Inferior parietal cortex (tissue), 1 donor: ENCODE results near the gene ZNF578.
"Not testable (repeated sequence)": the region's sequence is repeated elsewhere in the genome, so short reads cannot be mapped to it uniquely, and the experiment has no call there.

Experiments
- DNase-seq: peaks from one replicate; pipeline ENCODE4 v3.0.0-alpha.2; 2016; ENCODE audit errors: extremely low spot score

The ZNF578 gene

GRCh38 chr19:52516191-52516590 lies 62.8 kb downstream of the ZNF578 start:
- no peak for DNase-seq

DNA sequence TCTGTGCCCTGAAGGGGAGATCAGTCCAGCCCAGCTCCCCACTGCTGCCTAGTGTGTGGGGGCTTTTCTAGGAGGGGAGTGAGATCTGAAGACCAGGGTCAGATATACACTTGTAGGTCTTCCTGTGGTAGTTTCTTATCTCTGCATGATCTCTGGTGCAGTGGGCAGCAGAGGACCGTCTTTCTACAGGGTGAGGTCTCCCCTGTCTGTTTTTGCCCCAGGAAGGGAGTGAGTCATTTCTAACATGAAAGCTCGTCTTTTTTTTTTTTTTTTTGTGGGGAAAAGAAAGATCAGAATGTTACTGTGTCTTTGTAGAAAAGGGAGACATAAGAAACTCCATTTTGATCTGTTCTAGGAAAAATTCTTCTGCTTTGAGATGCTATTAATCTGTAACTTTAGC lies 65.3 kb downstream of the ZNF578 start:
- DNase-seq = no peak

DNA sequence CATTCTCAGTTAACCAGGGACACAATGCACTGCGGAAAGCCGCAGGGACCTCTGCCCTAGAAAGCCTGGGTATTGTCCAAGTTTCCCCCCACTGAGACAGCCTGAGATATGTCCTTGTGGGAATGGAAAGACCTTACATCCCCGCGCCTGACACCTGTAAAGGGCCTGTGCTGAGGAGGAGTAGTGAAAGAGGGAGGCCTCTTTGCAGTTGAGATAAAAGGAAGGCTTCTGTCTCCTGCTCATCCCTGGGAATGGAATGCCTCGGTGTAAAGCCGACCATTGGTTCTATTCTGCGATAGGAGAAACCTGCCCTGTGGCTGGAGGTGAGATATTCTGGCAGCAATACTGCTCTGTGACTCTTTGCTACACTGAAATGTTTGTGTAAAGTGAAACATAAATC lies 65.8 kb downstream of the ZNF578 start:
- not testable (repeated sequence) for DNase-seq

DNA sequence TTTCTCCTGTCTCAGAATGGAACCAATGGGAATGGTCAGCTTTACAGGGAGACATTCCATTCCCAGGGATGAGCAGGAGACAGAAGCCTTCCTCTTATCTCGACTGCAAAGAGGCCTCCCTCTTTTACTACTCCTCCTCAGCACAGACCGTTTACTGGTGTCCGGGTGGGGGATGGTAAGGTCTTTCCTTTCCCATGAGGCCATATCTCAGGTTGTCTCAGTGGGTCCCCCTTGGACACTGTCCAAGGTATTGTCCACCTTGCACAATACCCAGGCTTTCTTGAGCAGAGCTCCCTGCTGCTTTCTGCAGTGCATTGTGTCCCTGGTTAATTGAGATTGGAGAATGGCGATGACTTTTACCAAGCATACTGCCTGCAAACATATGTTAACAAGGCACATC lies 66.7 kb downstream of the ZNF578 start:
- no peak for DNase-seq

GRCh38 chr19:52522551-52522950 lies 69.2 kb downstream of the ZNF578 start:
- DNase-seq = no peak

DNA sequence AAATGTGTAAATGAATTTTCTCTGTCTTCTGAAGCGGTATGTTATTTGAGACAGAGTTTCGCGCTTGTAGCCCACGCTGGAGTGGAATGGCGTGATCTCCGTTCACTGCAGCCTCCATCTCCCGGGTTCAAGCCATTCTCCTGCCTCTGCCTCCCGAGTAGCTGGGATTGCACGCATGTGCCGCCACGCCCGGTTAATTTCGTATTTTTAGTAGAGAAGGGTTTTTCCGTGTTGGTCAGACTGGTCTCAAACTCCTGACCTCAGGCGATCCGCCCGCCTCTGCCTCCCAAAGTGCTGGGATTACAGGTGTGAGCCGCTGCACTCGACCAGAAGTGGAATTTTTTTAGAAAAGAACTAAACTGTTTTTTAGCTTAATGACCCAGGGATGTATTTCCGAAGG lies 70.7 kb downstream of the ZNF578 start:
- no peak for DNase-seq

GRCh38 chr19:52527134-52527955 lies 74.0 kb downstream of the ZNF578 start, which contains the start of gene ZNF808:
Gene ZNF808, plus strand, starts transcription at chr19:52527668. Its CDS starts 15,617 bp downstream, at chr19:52543285.
- peak; percentile 83 for DNase-seq

GRCh38 chr19:52527956-52528351 lies 74.6 kb downstream of the ZNF578 start:
- DNase-seq = no peak

- DNase-seq = no peak
Measured at GRCh38 chr19:52532480-52532879, 79.1 kb downstream of the ZNF578 start.

DNA sequence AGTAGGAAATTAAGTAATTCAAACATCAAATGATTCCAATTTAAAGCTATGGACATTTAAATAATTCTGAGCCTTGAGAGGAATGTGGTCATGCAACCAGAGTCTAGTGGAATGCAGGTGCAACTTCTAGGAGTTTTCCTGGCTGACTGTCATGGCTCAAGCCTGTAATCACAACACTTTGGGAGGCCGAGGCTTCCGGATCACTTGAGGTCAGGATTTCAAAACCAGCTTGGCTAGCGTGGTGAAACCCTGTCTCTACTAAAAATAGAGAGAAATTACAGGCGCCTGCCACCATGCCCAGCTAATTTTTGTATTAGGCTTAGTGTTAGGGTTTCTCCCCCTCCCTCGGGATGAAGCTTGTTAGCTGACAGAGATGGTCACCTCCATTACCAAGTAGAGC lies 80.5 kb downstream of the ZNF578 start:
- no peak for DNase-seq

GRCh38 chr19:52535385-52535770 lies 82.0 kb downstream of the ZNF578 start:
- not testable (repeated sequence) for DNase-seq

DNA sequence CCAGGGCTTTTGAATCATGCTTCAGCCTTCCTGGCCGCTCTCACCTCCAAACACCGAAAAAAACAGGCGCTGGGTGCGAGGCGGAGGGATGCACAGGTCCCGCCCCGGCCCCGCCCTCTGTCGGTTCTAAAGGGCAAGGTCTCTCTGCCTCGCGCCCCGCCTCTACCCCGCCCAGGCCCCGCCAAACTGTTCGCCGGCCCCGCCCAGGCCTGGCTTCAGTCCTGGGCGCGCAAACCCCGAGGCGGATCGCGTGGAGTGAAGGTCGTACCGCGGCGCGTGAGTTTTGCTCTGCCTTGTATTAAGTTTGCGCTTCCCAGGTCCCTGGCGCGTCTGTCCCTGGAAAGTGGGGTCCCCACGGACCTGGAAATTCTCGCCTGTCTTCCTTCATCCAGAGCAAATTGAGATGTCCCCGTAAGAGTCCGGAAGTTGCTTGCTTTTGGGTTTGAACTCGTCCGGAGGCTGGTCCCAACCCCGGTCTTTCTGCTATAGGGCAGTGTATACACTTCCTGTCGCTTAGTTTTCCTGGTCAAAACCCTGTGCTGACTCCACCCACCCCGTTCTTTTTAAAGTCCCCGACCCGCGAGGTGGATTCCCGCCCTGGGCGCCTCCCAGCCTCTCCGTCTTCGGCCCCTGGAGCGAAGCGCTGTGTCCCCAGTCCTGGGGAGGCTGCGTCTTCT lies 82.6 kb downstream of the ZNF578 start:
- DNase-seq = peak; percentile 8

GRCh38 chr19:52536448-52536800 lies 83.1 kb downstream of the ZNF578 start:
- no peak for DNase-seq

GRCh38 chr19:52538815-52539214 lies 85.5 kb downstream of the ZNF578 start:
- not testable (repeated sequence) for DNase-seq

DNA sequence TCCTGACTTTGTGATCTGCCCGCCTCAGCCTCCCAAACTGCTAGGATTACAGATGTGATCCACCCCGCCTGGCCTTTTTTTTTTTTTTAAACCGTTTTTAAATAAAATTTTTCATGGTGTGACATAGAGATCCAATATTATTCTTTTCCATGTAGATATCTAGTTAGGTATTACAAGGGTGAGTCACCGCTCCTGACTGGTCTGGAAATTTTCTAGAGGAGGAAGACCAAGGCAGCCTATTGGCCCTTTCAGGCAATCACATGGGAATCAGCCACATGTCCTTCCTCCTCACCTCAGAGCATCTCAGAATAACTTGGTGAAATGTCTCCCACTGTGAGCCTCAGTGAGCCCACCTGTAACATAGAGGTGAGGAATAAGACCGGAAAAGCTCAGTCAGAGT lies 87.8 kb downstream of the ZNF578 start:
- not testable (repeated sequence) for DNase-seq

GRCh38 chr19:52541608-52542007 lies 88.3 kb downstream of the ZNF578 start:
- no peak for DNase-seq

GRCh38 chr19:52542541-52542940 lies 89.2 kb downstream of the ZNF578 start:
- DNase-seq = not testable (repeated sequence)

- no peak for DNase-seq
Measured at GRCh38 chr19:52542984-52543664, 89.8 kb downstream of the ZNF578 start.

DNA sequence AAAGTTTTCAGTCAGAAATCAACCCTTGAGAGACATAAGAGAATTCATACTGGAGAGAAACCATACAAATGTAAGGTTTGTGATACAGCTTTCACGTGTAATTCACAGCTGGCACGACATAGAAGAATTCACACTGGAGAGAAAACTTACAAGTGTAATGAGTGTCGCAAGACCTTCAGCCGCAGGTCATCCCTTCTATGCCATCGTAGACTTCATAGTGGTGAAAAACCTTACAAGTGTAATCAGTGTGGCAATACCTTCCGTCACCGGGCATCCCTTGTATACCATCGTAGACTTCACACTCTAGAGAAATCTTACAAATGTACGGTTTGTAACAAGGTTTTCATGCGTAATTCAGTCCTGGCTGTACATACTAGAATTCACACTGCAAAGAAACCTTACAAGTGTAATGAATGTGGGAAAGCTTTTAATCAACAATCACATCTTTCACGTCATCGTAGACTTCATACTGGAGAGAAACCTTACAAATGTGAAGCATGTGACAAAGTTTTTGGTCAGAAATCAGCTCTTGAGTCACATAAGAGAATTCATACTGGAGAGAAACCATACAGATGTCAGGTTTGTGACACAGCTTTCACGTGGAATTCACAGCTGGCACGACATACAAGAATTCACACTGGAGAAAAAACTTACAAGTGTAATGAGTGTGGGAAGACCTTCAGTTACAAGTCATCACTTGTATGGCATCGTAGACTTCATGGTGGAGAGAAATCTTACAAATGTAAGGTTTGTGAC lies 101.0 kb downstream of the ZNF578 start:
- DNase-seq = no peak

DNA sequence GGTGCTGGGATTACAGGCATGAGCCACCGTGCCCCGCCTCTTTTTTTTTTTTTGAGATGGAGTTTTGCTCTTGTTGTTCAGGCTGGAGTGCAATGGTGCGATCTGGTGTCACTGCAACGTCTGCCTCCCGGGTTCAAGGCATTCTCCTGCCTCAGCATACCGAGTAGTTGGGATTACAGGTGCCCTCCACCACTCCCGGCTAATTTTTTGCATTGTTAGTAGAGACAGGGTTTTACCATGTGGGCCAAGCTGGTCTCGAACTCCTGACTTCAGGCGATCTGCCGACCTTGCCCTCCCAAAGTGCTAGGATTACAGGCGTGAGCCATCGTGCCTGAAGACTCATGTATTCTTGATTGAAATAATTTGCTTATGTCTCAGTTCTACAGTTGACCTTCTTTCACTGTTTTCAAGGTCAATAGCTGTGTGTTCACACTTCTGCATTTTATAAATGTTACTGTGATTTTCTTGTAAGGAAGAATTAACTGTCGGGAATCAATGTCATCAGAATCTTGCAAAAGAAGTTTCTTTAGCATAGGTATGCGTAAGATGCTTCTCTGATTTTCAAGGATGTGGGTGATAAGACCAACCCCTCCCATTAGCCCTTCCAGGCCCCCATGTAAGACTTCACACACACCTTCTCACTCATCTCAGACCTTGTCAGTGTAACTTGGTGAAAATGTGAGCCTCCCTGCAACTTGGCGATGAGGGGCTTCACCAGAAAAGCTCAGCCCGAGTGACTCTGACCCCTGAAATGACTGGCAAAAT lies 104.1 kb downstream of the ZNF578 start:
- DNase-seq = no peak
